IPS-20b (cell line): ENCODE measurements around the gene KIF26A.

Experiments
- H3K27ac ChIP-seq: one replicate; pipeline ENCODE4 v1.5.1; 2013; ENCODE audit warnings: low read length
- H3K27me3 ChIP-seq: 2 replicates; pipeline ENCODE4 v1.6.1; 2013; ENCODE audit warnings: mild to moderate bottlenecking, low read length, inconsistent platforms; ENCODE audit not compliant: insufficient read depth
- H3K36me3 ChIP-seq: 2 replicates; pipeline ENCODE4 v1.6.1; 2013; ENCODE audit warnings: low read depth, mild to moderate bottlenecking, inconsistent platforms, low read length, moderate library complexity; ENCODE audit not compliant: insufficient read depth
- H3K4me1 ChIP-seq: 2 replicates; pipeline ENCODE4 v1.6.1; 2013; ENCODE audit warnings: mild to moderate bottlenecking, control low read depth, inconsistent platforms, low read length, moderate library complexity; ENCODE audit not compliant: insufficient read depth
- H3K4me3 ChIP-seq: 2 replicates; pipeline ENCODE4 v1.5.1; 2013; ENCODE audit warnings: mild to moderate bottlenecking, low read length, inconsistent platforms
- H3K9ac ChIP-seq: 2 replicates; pipeline ENCODE4 v1.6.1; 2013; ENCODE audit warnings: low read depth, mild to moderate bottlenecking, inconsistent platforms, low read length, moderate library complexity
- H3K9me3 ChIP-seq: 2 replicates; pipeline ENCODE4 v1.6.1; 2013; ENCODE audit warnings: mild to moderate bottlenecking, low read depth, low read length, inconsistent platforms; ENCODE audit not compliant: insufficient read depth

KIF26A gene

DNA sequence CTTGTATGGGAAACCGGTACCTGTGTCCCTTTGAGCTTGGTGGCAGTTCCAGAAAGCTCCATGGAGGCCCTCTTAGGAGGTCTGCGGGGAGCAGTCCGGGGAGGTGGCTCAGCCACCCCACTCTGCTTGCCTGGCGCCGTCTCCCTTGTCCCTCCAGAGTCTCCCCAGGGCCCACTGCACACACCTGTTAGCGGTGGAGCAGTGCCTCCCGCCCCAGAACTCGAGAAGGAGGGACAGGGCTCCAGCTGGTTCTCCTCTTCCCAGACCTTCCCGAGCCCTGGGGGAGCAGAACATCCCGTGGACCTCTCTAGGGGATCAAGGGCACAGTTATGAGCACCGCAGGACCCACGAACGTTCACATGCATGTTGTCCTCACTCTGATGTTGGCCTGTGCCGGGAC is 42.1 kb upstream of the KIF26A start:
- no peak overlapping the region for H3K27ac ChIP-seq
- no peaks in the 10 kb centered on the region for H3K4me1 ChIP-seq
- no peak overlapping the region for H3K4me3 ChIP-seq
- no peaks in the 10 kb centered on the region for H3K27me3 ChIP-seq
- H3K9ac ChIP-seq = no peak overlapping the region
- H3K36me3 ChIP-seq = no peaks in the 10 kb centered on the region
- H3K9me3 ChIP-seq = no peaks in the 10 kb centered on the region

DNA sequence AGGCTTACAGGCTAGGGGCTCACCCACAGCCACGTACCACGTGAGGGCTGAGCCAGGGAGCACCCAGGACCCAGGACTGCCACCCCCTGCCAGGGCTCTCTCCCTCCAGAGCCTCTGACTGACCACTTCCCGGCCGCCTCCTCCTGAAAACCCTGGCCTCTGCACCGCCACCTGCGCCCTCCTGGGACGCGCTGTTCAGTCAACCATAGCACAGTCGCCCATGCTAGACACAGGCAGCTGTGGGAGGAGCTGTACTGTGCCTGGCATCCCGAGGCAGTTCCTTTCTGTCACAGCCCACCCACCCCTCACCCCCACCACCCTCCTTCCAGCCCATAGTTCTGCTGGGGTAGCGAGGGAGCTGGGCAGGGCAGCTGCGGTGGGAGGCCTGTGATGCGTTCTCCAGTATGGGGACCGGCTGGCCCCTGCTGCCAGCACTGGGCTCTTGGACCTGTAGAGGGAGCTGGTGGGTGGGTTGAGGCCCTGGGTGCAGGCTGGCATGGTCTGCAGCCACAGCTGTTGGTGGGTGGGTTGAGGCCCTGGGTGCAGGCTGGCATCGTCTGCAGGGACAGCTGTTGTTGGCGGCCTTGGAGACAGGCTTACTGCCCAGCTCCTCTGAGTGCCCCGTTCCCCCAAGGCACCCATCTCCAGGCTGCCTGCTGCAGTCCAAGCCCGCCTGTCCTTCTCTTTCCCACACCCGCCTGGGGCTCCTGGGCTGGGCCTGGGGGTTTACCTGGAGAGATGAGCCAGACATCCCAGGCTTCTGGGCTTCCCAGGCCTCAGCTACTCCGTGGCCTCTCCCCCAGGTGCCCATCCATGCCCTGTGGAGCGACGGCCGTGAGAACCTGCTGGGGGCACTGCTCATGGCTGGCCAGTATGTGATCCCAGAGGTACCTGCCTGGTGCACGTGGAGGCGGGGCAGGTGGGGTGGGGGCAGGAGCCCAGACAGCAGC is 41.4 kb upstream of the KIF26A start:
- Histone ChIP-seq H3K27ac (no peak overlapping the region), H3K4me1 (no peaks in the 10 kb centered on the region), H3K9me3 (no peaks in the 10 kb centered on the region), H3K36me3 (no peaks in the 10 kb centered on the region), H3K4me3 (no peak overlapping the region), H3K9ac (no peak overlapping the region), H3K27me3 (no peaks in the 10 kb centered on the region)

DNA sequence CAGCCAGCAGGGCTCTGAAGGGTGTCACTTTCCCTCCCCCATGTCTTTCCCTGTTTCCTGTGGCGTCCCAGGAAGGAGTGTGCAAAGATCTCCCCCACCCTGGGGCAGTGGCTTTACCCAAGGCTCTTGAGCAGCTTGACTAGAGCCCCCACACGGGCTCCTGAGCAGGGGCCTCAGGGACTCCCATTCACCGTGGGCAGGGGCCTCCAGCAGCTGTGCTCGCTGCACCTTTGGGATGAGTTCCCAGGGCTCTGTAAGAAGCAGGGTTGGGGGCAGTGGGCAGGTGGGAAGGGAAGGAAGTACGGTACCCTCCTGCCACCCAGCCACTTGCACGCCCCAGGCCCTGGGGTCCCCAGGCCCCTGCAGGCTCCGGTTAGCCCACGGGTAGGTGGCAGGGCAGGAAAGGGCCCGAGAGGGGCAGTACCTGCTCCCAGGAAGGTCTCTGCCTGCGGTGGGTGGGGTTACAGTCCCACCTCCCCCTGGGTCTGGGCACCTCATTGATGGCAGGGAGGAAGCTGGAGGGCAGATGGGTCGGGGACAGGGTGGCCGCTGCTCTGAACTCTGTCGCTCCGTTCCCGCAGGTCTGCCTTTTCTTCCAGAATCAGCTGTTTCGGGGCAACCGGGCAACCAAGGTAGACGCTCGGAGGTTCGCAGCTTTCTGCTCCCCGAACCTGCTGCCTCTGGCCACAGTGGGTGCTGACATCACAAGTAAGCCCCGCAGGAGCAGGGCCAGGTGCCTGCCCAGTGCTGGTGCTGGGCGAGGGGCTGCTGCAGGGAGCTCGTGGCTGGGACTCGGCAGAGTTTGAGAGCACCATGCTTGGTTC is 39.9 kb upstream of the KIF26A start:
- Histone ChIP-seq H3K27ac (no peak overlapping the region), H3K9me3 (no peaks in the 10 kb centered on the region), H3K4me3 (no peak overlapping the region), H3K9ac (no peak overlapping the region), H3K36me3 (no peaks in the 10 kb centered on the region), H3K27me3 (no peaks in the 10 kb centered on the region), H3K4me1 (no peaks in the 10 kb centered on the region)

DNA sequence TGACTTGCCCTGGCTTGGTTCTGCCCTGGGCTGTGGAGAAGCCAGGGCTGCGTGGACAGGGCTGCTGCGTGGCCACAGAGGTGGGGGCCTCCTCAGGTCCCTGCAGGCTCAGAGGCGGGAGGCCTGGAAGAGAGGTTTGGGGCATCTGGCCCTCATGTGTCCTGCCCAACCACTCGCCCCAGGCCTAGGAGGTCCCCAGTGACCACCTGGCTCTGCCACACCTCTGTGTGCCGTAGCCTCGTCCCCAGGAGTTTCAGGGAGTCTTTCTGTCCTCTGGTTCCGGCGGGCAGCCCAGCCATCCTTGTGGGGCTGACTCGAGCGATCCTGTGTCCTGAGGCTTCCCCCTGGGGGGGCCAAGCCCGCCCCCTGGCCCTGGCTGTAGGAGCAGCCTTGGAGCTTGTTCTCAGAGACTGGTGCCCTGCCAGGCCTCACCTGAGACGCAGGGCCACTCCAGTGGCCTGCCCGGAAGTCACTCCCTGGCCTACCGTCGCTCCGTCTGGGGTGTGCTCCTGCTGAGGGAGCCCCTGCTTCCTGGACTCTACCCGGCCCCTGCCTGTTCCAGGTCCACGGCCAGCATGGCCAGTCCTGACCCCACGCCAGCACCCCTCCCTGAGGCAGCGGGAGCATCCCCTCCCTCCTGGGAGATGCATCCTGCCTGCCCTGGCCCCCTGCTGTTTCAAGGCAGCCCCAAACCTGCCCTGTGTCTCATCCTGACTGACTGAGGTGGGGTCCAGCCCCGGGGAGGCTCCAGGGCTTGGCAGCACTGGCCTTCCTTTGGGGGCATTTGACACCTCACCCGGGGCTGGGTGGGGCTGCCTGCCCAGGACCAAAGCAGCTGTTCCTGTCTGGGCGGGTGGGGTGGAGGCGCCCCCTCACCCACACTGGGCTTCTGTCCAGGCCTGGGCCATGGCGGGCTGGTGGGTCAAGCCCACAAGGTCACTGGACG is 39.0 kb upstream of the KIF26A start:
- Histone ChIP-seq H3K9me3 (no peaks in the 10 kb centered on the region), H3K9ac (no peak overlapping the region), H3K4me1 (no peaks in the 10 kb centered on the region), H3K27me3 (no peaks in the 10 kb centered on the region), H3K4me3 (no peak overlapping the region), H3K36me3 (no peaks in the 10 kb centered on the region), H3K27ac (no peak overlapping the region)

DNA sequence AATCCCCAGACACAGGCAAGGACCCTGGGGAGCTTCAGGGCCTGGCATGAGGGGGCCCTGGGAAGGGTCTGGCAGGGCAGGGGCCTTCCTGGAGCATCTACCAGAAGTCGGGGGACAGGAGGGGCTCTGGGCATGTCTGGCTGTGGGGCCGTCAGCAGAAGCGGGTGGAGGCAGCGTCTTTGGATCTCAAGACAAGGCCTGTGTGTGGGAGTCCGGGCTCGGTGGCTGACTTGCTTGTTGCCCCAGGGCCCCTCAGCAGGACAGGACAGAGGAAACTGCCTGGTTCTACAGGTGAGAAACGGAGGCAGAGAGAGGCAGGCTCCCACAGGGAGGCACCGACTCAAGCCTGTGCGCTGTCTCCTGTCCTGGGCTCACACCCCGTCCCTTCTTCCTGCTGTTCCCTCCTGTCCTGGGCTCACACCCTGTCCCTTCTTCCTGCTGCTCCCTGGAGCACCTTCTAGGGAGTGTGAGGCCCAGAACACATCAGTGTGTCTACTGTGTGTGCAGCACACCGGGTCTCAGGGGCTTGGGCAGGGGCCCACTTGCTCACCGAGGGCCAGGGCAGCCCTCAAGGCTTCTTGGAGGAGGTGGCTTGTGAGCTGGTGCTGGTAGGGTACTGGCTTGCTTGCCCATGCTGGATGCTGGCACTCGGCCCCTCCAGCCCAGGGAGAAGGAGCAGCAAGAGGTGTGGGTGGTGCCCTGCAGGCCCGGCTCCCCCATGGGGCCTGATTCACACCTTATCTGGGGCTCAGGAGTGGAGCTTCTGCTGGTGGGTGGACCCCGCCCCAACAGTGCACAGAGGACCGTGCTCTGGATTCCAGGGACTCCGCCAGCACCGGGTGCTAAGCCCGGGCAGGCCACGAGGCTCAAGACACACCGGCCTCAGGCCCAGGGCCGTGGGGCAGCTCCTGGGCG is 38.0 kb upstream of the KIF26A start:
- Histone ChIP-seq H3K4me1 (no peaks in the 10 kb centered on the region), H3K9ac (no peak overlapping the region), H3K27me3 (no peaks in the 10 kb centered on the region), H3K27ac (no peak overlapping the region), H3K36me3 (no peaks in the 10 kb centered on the region), H3K9me3 (no peaks in the 10 kb centered on the region), H3K4me3 (no peak overlapping the region)

DNA sequence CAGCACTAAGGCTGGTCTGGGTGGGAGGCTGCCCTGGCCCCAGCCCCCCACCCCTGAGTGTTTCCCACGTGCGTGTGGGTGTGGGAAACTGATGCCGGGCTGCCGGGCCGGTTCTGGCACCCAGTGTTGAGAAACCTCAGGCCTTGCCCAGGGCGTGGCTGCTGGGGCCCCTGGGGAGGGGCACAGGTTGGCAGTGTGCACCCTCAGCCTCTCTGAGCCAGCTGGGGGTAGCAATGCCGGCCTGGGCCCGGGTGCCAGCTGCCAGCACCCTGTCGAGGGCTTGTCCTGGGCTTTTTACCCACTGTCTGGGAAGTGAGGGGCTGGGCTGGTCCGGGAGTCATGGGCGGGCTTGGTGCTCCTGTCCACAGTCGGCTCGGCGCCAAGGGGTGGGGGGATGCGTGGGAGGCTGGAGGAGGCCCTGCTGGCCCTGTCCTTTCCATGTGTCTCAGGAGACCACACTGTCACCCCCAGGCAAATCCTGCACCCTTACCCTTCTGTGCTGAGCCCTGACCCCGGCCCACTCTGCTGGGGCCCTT is 37.2 kb upstream of the KIF26A start:
- H3K36me3 ChIP-seq = no peaks in the 10 kb centered on the region
- no peaks in the 10 kb centered on the region for H3K9me3 ChIP-seq
- H3K9ac ChIP-seq = no peak overlapping the region
- H3K27ac ChIP-seq = no peak overlapping the region
- no peak overlapping the region for H3K4me3 ChIP-seq
- H3K4me1 ChIP-seq = no peaks in the 10 kb centered on the region
- no peaks in the 10 kb centered on the region for H3K27me3 ChIP-seq

DNA sequence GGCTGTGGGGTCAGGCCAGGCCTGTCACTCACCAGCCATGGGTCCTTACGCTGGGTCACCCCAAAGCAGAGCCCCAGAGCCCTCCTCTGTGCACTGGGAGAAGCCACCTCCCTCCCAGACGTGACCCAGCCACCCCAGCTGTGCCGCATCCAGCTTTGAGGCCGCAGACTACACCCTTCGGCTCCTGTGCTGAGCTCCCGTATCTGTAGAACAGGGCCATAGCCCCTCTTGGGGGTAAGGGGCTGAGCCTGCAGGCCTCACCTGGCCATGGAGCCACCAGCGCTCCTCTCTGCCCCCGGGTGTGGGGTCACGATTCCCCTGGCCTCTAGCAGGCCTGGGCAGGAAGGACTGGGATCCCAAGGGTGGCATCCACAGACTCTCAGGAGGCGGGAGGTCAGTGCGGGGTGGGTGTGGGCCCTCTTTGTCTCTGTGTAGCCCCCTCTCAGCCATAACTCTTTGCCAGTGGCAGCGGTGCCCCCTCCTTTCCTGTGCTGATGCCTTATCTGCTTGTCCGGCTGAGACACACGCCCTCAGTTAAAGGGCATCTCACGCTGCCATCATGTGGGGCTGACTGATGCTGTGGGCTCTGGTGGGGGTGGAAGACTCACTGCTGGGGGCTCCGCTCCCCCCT is 36.6 kb upstream of the KIF26A start:
- Histone ChIP-seq H3K9me3 (no peaks in the 10 kb centered on the region), H3K4me3 (no peak overlapping the region), H3K27me3 (no peaks in the 10 kb centered on the region), H3K4me1 (no peaks in the 10 kb centered on the region), H3K36me3 (no peaks in the 10 kb centered on the region), H3K9ac (no peak overlapping the region), H3K27ac (no peak overlapping the region)

DNA sequence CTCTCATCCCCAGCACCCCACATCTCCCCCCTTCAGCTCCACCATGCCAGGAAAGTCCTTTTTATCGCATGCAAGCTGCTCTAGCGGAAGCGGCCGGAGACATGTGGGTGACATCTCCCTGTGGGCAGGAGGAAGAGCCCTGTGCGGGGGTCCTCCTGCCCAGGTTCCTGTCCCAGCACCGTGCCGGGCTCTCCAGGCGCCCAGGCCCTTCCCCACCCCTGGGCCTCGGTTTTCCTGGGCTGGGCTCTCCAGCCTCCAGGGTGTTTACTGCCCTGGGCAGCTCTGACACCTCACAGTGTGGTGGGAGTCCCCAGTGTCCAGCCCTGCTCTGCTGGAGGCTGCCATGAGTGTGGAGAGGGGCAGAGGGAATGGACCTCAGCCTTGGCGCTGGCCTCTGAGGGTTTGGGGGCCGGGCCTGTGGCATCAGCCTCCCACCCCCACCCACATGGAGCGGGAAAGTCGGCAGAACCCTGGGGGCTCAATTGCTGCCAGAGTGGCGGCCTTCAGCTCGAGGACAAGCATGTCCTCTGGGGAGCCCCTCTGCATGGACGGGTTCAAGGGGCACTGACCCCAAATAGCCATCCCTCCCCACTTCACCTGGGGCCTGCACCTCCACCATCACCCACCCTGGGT is 36.0 kb upstream of the KIF26A start:
- Histone ChIP-seq H3K27ac (no peak overlapping the region), H3K4me1 (no peaks in the 10 kb centered on the region), H3K36me3 (no peaks in the 10 kb centered on the region), H3K9ac (no peak overlapping the region), H3K27me3 (no peaks in the 10 kb centered on the region), H3K4me3 (no peak overlapping the region), H3K9me3 (no peaks in the 10 kb centered on the region)

DNA sequence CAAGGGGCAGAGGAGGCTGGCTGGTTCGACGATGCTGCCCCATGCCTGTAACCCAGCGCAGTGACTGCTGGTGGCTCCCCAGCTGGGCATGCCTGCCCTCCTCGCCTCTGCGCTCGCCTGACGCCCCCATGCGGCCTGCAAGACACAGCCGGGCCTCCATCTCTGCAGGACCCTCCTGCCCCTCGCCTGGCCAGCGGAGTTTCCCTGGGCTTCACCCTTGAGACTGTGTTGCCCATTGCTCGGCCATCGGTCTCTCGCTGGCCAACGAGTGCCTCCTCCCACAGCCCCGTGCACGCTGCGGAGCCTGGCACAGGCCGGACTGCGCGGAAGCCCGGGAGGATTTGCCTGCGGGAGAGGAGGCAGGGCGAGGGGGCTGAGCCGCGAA is 35.3 kb upstream of the KIF26A start:
- H3K4me1 ChIP-seq = no peaks in the 10 kb centered on the region
- no peak overlapping the region for H3K27ac ChIP-seq
- no peak overlapping the region for H3K9ac ChIP-seq
- no peaks in the 10 kb centered on the region for H3K9me3 ChIP-seq
- no peaks in the 10 kb centered on the region for H3K27me3 ChIP-seq
- no peak overlapping the region for H3K4me3 ChIP-seq
- H3K36me3 ChIP-seq = no peaks in the 10 kb centered on the region
